Gastroesophageal sphincter (tissue), 4 donors: ENCODE measurements around the gene PYCARD. TPM values are rescaled to one million over a fixed set of nuclear protein-coding genes. Genes with fewer than 3 reads are reported as not detected.

ENCODE experiments used
- ATAC-seq: fragments of 150-250 bp; one replicate; pipeline ENCODE4 v1.9.1; 2016; ENCODE audit warnings: mild to moderate bottlenecking, moderate library complexity
- H3K27ac ChIP-seq, 4 donors: fragments of 200-600 bp; sonication (generic) in 3 of 4; 1 replicate in 3 of 4; 2 replicates in 1 of 4; pipeline ENCODE4 v1.5.1; 2016 to 2019
- H3K27me3 ChIP-seq: fragments of 200-600 bp; sonication (generic); one replicate; pipeline ENCODE4 v1.5.1; 2019
- H3K36me3 ChIP-seq, 2 donors: fragments of 200-600 bp; sonication (generic); one replicate each; pipeline ENCODE4 v1.5.1; 2019; ENCODE audit warnings: control low read depth in 1 of 2
- H3K4me1 ChIP-seq, 3 donors: fragments of 200-600 bp; sonication (generic); 1 replicate in 2 of 3; 2 replicates in 1 of 3; pipeline ENCODE4 v1.5.1; 2016 to 2019; ENCODE audit warnings: control low read depth in 2 of 3
- H3K4me3 ChIP-seq, 2 donors: fragments of 200-600 bp; sonication (generic); one replicate each; pipeline ENCODE4 v1.5.1; 2019; ENCODE audit warnings: mild to moderate bottlenecking in 1 of 2, moderate library complexity in 1 of 2
- H3K9me3 ChIP-seq, 3 donors: fragments of 200-600 bp; sonication (generic); one replicate each; pipeline ENCODE4 v1.5.1; 2017 to 2019; ENCODE audit warnings: control low read depth in 2 of 3
- CTCF ChIP-seq, 4 experiments: fragments of 200-600 bp in 2 of 4; fragments of 450-650 bp in 2 of 4; sonication (generic) in 1 of 4; IDR thresholded peaks; one replicate each; pipeline ENCODE4 v1.5.1; 2017 to 2019; ENCODE audit warnings: antibody characterized with exemption in 4 of 4, mild to moderate bottlenecking in 2 of 4, moderate library complexity in 2 of 4
- EP300 ChIP-seq: sonication (generic); formaldehyde crosslinking; IDR thresholded peaks from one replicate; pipeline ENCODE4 v1.6.1; 2017; ENCODE audit warnings: antibody characterized with exemption, mild to moderate bottlenecking
- POLR2A ChIP-seq, 2 donors: fragments of 450-650 bp; IDR thresholded peaks; one replicate each; pipeline ENCODE4 v1.6.1; 2017; ENCODE audit warnings: antibody characterized with exemption in 2 of 2, mild to moderate bottlenecking in 2 of 2, moderate library complexity in 1 of 2
- POLR2AphosphoS5 ChIP-seq: sonication (generic); formaldehyde crosslinking; IDR thresholded peaks from one replicate; pipeline ENCODE4 v1.6.1; 2017; ENCODE audit warnings: antibody characterized with exemption
- WGBS, 2 donors: methylation state at CpG; one replicate each; pipeline ENCODE4 v1.1.5; 2018; ENCODE audit warnings: low coverage in 1 of 2; 5-methylcytosine and 5-hydroxymethylcytosine counted together
- total RNA-seq, 4 donors: library from RNA; depleted of rRNA; stranded (reverse); fragments of >200 nt; gene quantifications; one replicate each; pipeline ENCODE4 v1.1.0, GENCODE V29; 2016

The PYCARD gene
- total RNA-seq, 4 donors from 2014 or later = 3.9 to 21.8 (median 11.3) TPM

GRCh38 chr16:31228206-31228605, 25.6 kb upstream of the PYCARD start:
- ATAC-seq = no peak
- Histone ChIP-seq H3K27me3 (peaks cover 9% of the 10 kb centered on the region), H3K4me1 (no peaks in the 10 kb centered on the region), H3K27ac (no peak overlapping the region), H3K9me3 (no peaks in the 10 kb centered on the region), H3K4me3 (no peak overlapping the region), H3K36me3 (no peaks in the 10 kb centered on the region)
- TF ChIP-seq POLR2A (IDR thresholded peaks at IDR 0.05) (no peak), POLR2AphosphoS5 (no peak), CTCF (IDR thresholded peaks at IDR 0.05) (no peak), EP300 (no peak)
- WGBS, 2 donors = 96 to 100% methylated on average over 1 to 4 of the region's 4 CpGs

DNA sequence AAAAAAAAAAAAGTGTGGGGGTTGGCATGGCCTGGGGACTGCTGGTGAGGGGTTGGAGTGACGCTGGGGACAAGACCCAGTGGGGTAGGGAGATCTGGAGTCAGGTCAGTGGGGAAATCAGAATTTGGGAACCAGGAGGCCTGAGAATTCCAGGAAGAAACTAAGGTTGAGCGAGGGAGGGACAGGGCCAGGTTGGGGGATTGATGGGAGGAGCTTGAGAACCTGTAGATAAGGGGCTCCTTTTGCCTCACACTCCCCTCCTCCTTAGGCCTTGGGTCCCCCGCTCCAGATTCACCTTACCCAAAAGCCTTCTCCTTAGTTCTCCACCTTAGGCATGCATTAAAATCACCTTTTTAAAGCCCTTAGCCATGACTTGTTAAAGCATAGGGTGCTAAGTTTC, 22.6 kb upstream of the PYCARD start:
- Histone ChIP-seq H3K36me3 (no peaks in the 10 kb centered on the region), H3K27ac (no peak overlapping the region), H3K27me3 (peaks cover 33% of the 10 kb centered on the region), H3K4me1 (no peaks in the 10 kb centered on the region), H3K4me3 (no peak overlapping the region), H3K9me3 (no peaks in the 10 kb centered on the region)
- ATAC-seq = no peak
- WGBS, 2 donors = 96 to 100% methylated on average over 1 to 3 of the region's 3 CpGs
- TF ChIP-seq POLR2AphosphoS5 (no peak), EP300 (no peak), CTCF (IDR thresholded peaks at IDR 0.05) (no peak), POLR2A (IDR thresholded peaks at IDR 0.05) (no peak)

DNA sequence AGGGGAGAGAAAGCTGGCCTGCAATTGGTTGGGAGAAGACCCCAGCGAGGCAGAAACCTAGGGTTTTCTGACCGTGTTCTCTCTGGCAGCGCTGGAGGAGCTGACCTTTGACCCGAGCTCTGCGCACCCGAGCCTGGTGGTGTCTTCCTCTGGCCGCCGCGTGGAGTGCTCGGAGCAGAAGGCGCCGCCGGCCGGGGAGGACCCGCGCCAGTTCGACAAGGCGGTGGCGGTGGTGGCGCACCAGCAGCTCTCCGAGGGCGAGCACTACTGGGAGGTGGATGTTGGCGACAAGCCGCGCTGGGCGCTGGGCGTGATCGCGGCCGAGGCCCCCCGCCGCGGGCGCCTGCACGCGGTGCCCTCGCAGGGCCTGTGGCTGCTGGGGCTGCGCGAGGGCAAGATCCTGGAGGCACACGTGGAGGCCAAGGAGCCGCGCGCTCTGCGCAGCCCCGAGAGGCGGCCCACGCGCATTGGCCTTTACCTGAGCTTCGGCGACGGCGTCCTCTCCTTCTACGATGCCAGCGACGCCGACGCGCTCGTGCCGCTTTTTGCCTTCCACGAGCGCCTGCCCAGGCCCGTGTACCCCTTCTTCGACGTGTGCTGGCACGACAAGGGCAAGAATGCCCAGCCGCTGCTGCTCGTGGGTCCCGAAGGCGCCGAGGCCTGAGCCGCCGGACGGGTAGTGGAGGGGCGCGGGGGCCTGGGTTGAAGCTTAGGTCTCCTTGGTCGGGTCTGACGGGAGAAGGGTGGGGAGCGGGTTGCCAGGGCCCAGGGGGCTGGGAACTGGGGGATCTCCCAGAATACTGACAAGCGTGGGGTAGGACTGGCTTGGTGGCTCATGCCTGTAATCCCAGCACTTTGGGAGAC, 21.8 kb upstream of the PYCARD start:
- Histone ChIP-seq H3K27me3 (peaks cover 38% of the 10 kb centered on the region), H3K36me3 (no peaks in the 10 kb centered on the region), H3K4me3 (no peak overlapping the region), H3K9me3 (no peaks in the 10 kb centered on the region), H3K27ac (no peak overlapping the region), H3K4me1 (no peaks in the 10 kb centered on the region)
- WGBS, 2 donors = 88 to 96% methylated on average over 4 to 21 of the region's 80 CpGs
- no peak for ATAC-seq
- no peak for TF ChIP-seq POLR2AphosphoS5
- no peak for TF ChIP-seq CTCF (IDR thresholded peaks at IDR 0.05)
- TF ChIP-seq POLR2A (IDR thresholded peaks at IDR 0.05) = no peak

- TF ChIP-seq POLR2AphosphoS5 (no peak), POLR2A (IDR thresholded peaks at IDR 0.05) (no peak), EP300 (no peak), CTCF (IDR thresholded peaks at IDR 0.05) (no peak)
- Histone ChIP-seq H3K9me3 (no peaks in the 10 kb centered on the region), H3K27ac (no peak overlapping the region), H3K36me3 (no peaks in the 10 kb centered on the region), H3K4me1 (no peaks in the 10 kb centered on the region), H3K27me3 (peaks cover 48% of the 10 kb centered on the region), H3K4me3 (no peak overlapping the region)
- WGBS, 2 donors = no CpG with 5 or more reads among the region's 5 CpGs
- no peak for ATAC-seq
These were observed 20.5 kb upstream of the PYCARD start for GRCh38 chr16:31223044-31223443.
